HG03159 (cell line): ENCODE results near the gene SPDYE5.
"Not testable (repeated sequence)": the region's sequence is repeated elsewhere in the genome, so short reads cannot be mapped to it uniquely, and the experiment has no call there.

Experiments used
- ATAC-seq: cut with Tn5 transposase; IDR thresholded peaks from one replicate; pipeline ENCODE4 v1.9.1; 2021; ENCODE audit warnings: mild to moderate bottlenecking, moderate library complexity; ENCODE audit not compliant: unreplicated experiment

Gene SPDYE5

GRCh38 chr7:75492020-75492419 lies at the start of gene SPDYE5:
Gene SPDYE5, plus strand, starts transcription at chr7:75492320. Its CDS starts 1,728 bp downstream, at chr7:75494048.
- ATAC-seq: not testable (repeated sequence)

GRCh38 chr7:75442465-75443111 lies 49.5 kb upstream of the SPDYE5 start:
- peak; percentile 69 for ATAC-seq

GRCh38 chr7:75449946-75450345 lies 42.2 kb upstream of the SPDYE5 start:
- ATAC-seq: not testable (repeated sequence)

- peak; percentile 87 for ATAC-seq
Measured at GRCh38 chr7:75452494-75452955, 39.6 kb upstream of the SPDYE5 start.

GRCh38 chr7:75456403-75456802 lies 35.7 kb upstream of the SPDYE5 start:
- ATAC-seq: not testable (repeated sequence)

- not testable (repeated sequence) for ATAC-seq
Measured at GRCh38 chr7:75458034-75458433, 34.1 kb upstream of the SPDYE5 start.

GRCh38 chr7:75460541-75460940 lies 31.6 kb upstream of the SPDYE5 start:
- not testable (repeated sequence) for ATAC-seq

GRCh38 chr7:75470166-75470565 lies 22.0 kb upstream of the SPDYE5 start:
- not testable (repeated sequence) for ATAC-seq

GRCh38 chr7:75477457-75477856 lies 14.7 kb upstream of the SPDYE5 start:
- not testable (repeated sequence) for ATAC-seq

- not testable (repeated sequence) for ATAC-seq
Measured at GRCh38 chr7:75480313-75480712, 11.8 kb upstream of the SPDYE5 start.

GRCh38 chr7:75485355-75485978 lies 6.7 kb upstream of the SPDYE5 start:
- not testable (repeated sequence) for ATAC-seq

- peak; percentile 97 for ATAC-seq
Measured at GRCh38 chr7:75485979-75486643, 6.0 kb upstream of the SPDYE5 start, which contains the start of gene POM121C. Gene POM121C, minus strand, starts transcription at chr7:75486299. Its CDS starts 44,803 bp downstream, at chr7:75441496.

- ATAC-seq: not testable (repeated sequence)
Measured at GRCh38 chr7:75509033-75509432, 16.9 kb downstream of the SPDYE5 start.

- not testable (repeated sequence) for ATAC-seq
Measured at GRCh38 chr7:75518842-75519241, 26.7 kb downstream of the SPDYE5 start.

- ATAC-seq: not testable (repeated sequence)
Measured at GRCh38 chr7:75521727-75522126, 29.6 kb downstream of the SPDYE5 start.

GRCh38 chr7:75527224-75527722 lies 35.2 kb downstream of the SPDYE5 start:
- not testable (repeated sequence) for ATAC-seq

GRCh38 chr7:75531359-75531821 lies 39.3 kb downstream of the SPDYE5 start:
- ATAC-seq: no peak

GRCh38 chr7:75532639-75533038 lies 40.5 kb downstream of the SPDYE5 start:
- ATAC-seq: no peak

- no peak for ATAC-seq
Measured at GRCh38 chr7:75533926-75534325, 41.8 kb downstream of the SPDYE5 start.

GRCh38 chr7:75534727-75535307 lies 42.7 kb downstream of the SPDYE5 start:
- peak; percentile 56 for ATAC-seq

- no peak for ATAC-seq
Measured at GRCh38 chr7:75536491-75536890, 44.4 kb downstream of the SPDYE5 start.
